ENCODE measurements around the gene GHSR.

GHSR gene

GRCh38 chr3:172456404-172456803 is 8.1 kb upstream of the GHSR start:
- TF ChIP-seq, protein P1, sequence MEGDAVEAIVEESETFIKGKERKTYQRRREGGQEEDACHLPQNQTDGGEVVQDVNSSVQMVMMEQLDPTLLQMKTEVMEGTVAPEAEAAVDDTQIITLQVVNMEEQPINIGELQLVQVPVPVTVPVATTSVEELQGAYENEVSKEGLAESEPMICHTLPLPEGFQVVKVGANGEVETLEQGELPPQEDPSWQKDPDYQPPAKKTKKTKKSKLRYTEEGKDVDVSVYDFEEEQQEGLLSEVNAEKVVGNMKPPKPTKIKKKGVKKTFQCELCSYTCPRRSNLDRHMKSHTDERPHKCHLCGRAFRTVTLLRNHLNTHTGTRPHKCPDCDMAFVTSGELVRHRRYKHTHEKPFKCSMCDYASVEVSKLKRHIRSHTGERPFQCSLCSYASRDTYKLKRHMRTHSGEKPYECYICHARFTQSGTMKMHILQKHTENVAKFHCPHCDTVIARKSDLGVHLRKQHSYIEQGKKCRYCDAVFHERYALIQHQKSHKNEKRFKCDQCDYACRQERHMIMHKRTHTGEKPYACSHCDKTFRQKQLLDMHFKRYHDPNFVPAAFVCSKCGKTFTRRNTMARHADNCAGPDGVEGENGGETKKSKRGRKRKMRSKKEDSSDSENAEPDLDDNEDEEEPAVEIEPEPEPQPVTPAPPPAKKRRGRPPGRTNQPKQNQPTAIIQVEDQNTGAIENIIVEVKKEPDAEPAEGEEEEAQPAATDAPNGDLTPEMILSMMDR (IDR thresholded peaks at IDR 0.05; ENCODE audit: borderline replicate concordance, control extremely low read depth, extremely low read depth, insufficient read depth, missing control alignments) = no peak
- in situ Hi-C loops (cut with MboI; ENCODE audit: low sequenced_read_pairs, unreplicated experiment) = no loop called here
- DNase-seq (ENCODE audit: low spot score) = no peak

DNA sequence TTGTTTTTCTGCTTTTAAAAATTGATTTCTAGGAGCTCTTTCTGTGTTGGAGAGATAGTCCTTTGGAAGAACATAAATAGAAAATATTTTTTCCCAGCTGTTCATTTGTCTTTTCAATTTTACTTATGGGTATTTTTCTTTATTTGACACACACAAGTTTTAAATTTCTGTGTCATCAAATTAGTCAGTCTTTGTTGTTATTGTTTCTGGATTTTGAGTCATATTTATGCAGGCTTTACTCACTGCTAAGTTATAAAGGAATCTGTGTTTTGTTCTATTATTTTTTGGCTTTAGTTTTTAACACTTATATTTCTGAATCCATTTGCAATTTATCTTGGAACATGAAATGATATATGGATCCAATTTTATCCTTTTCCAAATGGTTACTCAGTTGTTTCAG is 5.9 kb upstream of the GHSR start:
- in situ Hi-C loops (cut with MboI; ENCODE audit: low sequenced_read_pairs, unreplicated experiment) = no loop called here
- DNase-seq (ENCODE audit: low spot score) = no peak
- TF ChIP-seq, protein P1 (IDR thresholded peaks at IDR 0.05; ENCODE audit: borderline replicate concordance, control extremely low read depth, extremely low read depth, insufficient read depth, missing control alignments) = no peak

DNA sequence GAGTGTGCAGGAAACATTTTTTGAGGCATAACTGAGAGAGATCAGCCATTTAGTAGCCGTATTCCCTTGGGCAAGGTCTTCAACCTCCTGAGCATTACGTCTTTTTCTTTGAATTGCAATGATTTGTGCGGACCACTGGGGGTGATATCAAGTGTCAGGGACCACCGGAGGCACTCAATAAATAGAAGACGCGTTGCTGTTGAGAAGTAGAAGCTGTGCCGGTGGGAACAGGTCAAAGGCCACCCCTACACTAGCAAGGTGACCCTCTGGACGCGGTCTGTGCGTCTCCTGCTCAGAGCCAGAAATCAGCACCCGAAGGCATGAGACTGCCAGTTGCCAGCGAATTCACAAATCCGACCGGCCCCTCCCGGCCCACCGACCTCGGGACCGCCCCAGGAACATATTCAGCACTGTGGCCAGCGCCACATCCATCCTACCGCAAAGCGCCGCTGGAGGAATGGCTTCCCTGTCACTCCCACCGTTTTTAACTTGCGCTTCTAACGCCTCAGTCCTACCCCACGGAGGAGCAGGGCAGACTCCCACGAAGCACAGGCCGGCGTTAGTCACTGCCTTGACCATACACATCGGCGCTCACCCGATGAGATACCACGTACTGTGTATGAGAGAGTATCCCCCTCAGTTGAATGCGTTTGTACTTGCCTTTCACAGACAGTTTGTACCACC is 1.4 kb upstream of the GHSR start:
- DNase-seq (ENCODE audit: low spot score) = peak; percentile 23
- TF ChIP-seq, protein P1 (IDR thresholded peaks at IDR 0.05; ENCODE audit: borderline replicate concordance, control extremely low read depth, extremely low read depth, insufficient read depth, missing control alignments) = no peak
- in situ Hi-C loops (cut with MboI; ENCODE audit: low sequenced_read_pairs, unreplicated experiment) = no loop called here

DNA sequence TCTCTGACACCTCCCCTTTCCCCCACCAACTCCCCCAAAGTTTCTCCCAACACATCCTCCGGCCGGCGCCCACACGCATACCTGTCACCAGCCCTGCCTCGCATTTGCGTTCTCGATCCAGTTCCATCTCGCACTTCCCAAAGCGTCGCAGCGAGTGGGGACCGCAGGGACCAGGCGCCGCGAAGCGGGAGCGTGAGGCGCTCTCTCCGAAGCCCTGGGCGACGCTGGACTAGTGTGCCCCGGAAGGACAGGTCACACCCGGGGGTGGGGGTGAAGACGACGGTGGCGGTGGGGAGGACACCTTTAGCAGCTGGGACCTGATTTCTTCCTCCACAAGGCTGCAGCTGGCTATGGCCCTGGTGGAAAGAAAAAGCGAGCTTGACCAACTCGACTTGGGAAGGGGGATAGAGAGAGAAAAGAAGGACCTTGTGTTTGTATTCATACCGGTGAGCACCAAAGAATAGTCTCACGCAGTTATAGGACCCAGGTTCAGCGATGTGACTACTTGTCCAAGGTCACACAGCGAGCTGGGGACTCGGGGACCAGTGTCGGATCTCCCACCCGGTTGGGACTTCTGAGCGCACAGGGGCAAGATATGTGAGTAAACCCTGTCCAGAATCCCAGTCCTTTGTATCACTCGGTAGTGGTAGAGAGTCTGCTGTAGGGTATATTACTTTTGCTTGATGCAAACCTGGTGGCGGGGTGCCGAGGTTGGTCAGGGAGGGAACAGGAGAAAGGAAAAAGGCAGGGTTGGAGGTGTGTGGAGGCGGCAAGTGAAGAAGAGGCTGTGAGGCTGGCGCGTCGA is 607 bp upstream of the GHSR start:
- in situ Hi-C loops (cut with MboI; ENCODE audit: low sequenced_read_pairs, unreplicated experiment) = no loop called here
- DNase-seq (ENCODE audit: low spot score) = peak; percentile 23
- TF ChIP-seq, protein P1 (IDR thresholded peaks at IDR 0.05; ENCODE audit: borderline replicate concordance, control extremely low read depth, extremely low read depth, insufficient read depth, missing control alignments) = no peak

DNA sequence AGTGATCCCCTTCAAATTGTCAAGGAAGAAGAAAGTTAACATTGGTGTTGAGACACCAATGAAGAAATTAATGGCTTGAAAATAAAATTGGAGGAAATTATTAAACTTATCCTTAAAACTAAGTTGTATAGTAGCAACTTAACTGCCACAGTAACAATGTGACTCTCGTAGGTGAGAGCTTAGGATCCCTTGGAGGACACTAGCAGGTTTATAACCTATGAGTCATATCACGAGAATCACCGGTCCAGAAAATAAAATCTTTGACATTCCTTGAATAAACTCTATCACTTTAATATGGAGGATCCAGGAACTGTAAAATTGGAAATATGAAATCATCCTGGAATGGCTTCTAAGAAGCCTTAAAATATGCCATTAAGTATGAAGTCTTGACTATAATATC is 2.1 kb downstream of the GHSR start:
- in situ Hi-C loops (cut with MboI; ENCODE audit: low sequenced_read_pairs, unreplicated experiment) = no loop called here
- TF ChIP-seq, protein P1 (IDR thresholded peaks at IDR 0.05; ENCODE audit: borderline replicate concordance, control extremely low read depth, extremely low read depth, insufficient read depth, missing control alignments) = no peak
- no peak for DNase-seq (ENCODE audit: low spot score)

DNA sequence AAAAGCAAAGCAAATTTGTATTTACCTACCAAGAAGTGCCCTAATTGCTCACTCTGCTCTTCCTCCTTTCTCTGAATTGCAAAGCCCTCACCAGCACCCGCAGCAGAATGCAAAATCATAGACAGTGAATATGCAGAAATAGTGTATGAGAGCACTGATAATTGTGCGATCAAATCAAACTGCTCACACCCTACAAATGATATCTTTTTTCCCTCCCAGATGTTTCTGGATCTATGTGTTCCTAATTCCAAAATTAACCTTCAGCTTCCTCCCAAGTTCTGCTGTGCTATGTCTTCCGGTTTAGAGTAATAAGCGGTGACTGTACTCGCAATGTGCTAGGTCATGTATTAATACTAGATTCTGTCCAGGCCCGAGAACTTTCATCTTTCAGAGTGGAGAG is 3.4 kb downstream of the GHSR start:
- in situ Hi-C loops (cut with MboI; ENCODE audit: low sequenced_read_pairs, unreplicated experiment) = no loop called here
- TF ChIP-seq, protein P1 (IDR thresholded peaks at IDR 0.05; ENCODE audit: borderline replicate concordance, control extremely low read depth, extremely low read depth, insufficient read depth, missing control alignments) = no peak

More for the DNA sequence above, 3.4 kb downstream of the GHSR start:
- DNase-seq (ENCODE audit: low spot score) = no peak
